ENCODE data around the gene KRTAP1-1.
"Not testable (repeated sequence)": the region's sequence is repeated elsewhere in the genome, so short reads cannot be mapped to it uniquely, and the experiment has no call there.

Gene KRTAP1-1

GRCh38 chr17:41060052-41060604 lies 18.9 kb upstream of the KRTAP1-1 start, which contains the start of gene KRTAP2-3:
Gene KRTAP2-3, minus strand, starts transcription at chr17:41060114. Its CDS starts 64 bp downstream, at chr17:41060050.
- no peaks in the 10 kb centered on the region for H3K79me1 ChIP-seq (ENCODE audit: low read length)
- no peak within 1 kb of the TSS for H2BK120ac ChIP-seq (ENCODE audit: low read depth, low read length)
- H2BK15ac ChIP-seq (replicated peaks; ENCODE audit: low read depth), result no peak within 1 kb of the TSS
- H3K4me2 ChIP-seq (ENCODE audit: low read length), result no peak within 1 kb of the TSS
- no peak within 1 kb of the TSS for H2BK5ac ChIP-seq (ENCODE audit: low read length)
- no peak within 1 kb of the TSS for H3K9ac ChIP-seq (ENCODE audit: low read length)
- WGBS (ENCODE audit: extremely low coverage, insufficient coverage, low lambda C conversion rate), result no CpG with 5 or more reads among the region's 6 CpGs
- H3K4ac ChIP-seq (ENCODE audit: low read depth, low read length), result no peak within 1 kb of the TSS
- no peaks in the 10 kb centered on the region for H3K36me3 ChIP-seq (ENCODE audit: control insufficient read depth, insufficient read depth, low read length)
- no peak within 1 kb of the TSS for H3K18ac ChIP-seq (ENCODE audit: low read length)
- H3K4me1 ChIP-seq (ENCODE audit: control insufficient read depth, low read depth, low read length), result no peaks in the 10 kb centered on the region
- no peak within 1 kb of the TSS for H3K4me3 ChIP-seq (ENCODE audit: low read length)
- no peak within 1 kb of the TSS for H3K23ac ChIP-seq (ENCODE audit: low read length)
- peak; percentile 64 for DNase-seq
- no peak within 1 kb of the TSS for H3K27ac ChIP-seq (ENCODE audit: low read depth, low read length)
- no peak within 1 kb of the TSS for H4K5ac ChIP-seq (ENCODE audit: low read length)
- H3K27me3 ChIP-seq (ENCODE audit: insufficient read depth, low read length, poor library complexity), result no peaks in the 10 kb centered on the region
- no peak within 1 kb of the TSS for H2AK5ac ChIP-seq (ENCODE audit: low read length)
- no peaks in the 10 kb centered on the region for H3K79me2 ChIP-seq (ENCODE audit: control insufficient read depth, insufficient read depth, low read length)
- H3K56ac ChIP-seq (ENCODE audit: low read length), result no peak within 1 kb of the TSS
- H4K8ac ChIP-seq (ENCODE audit: low read depth, low read length), result no peak within 1 kb of the TSS

- not testable (repeated sequence) for H2BK15ac ChIP-seq (replicated peaks; ENCODE audit: low read depth); H3K4me2 ChIP-seq (ENCODE audit: low read length)
- peak; percentile 34 for DNase-seq
These were observed 18.2 kb upstream of the KRTAP1-1 start for GRCh38 chr17:41059276-41060051.

GRCh38 chr17:41058741-41059140 lies 17.5 kb upstream of the KRTAP1-1 start:
- Histone ChIP-seq H3K4me3 (ENCODE audit: low read length) (no peak overlapping the region), H3K18ac (ENCODE audit: low read length) (no peak overlapping the region)
- no CpG with 5 or more reads among the region's 5 CpGs for WGBS (ENCODE audit: extremely low coverage, insufficient coverage, low lambda C conversion rate)

More at GRCh38 chr17:41059276-41060051, 18.2 kb upstream of the KRTAP1-1 start:
- not testable (repeated sequence) for H3K4me3 ChIP-seq (ENCODE audit: low read length); H4K8ac ChIP-seq (ENCODE audit: low read depth, low read length); H3K4ac ChIP-seq (ENCODE audit: low read depth, low read length); H3K27me3 ChIP-seq (ENCODE audit: insufficient read depth, low read length, poor library complexity); H4K5ac ChIP-seq (ENCODE audit: low read length); H3K79me1 ChIP-seq (ENCODE audit: low read length); H2AK5ac ChIP-seq (ENCODE audit: low read length); H3K9ac ChIP-seq (ENCODE audit: low read length); H3K56ac ChIP-seq (ENCODE audit: low read length); H3K27ac ChIP-seq (ENCODE audit: low read depth, low read length); H3K23ac ChIP-seq (ENCODE audit: low read length); H3K36me3 ChIP-seq (ENCODE audit: control insufficient read depth, insufficient read depth, low read length); H3K79me2 ChIP-seq (ENCODE audit: control insufficient read depth, insufficient read depth, low read length); H2BK120ac ChIP-seq (ENCODE audit: low read depth, low read length); H2BK5ac ChIP-seq (ENCODE audit: low read length); H3K4me1 ChIP-seq (ENCODE audit: control insufficient read depth, low read depth, low read length); H3K18ac ChIP-seq (ENCODE audit: low read length)
- WGBS (ENCODE audit: extremely low coverage, insufficient coverage, low lambda C conversion rate), result no CpG with 5 or more reads among the region's 31 CpGs

GRCh38 chr17:41057547-41057946 lies 16.3 kb upstream of the KRTAP1-1 start:
- H3K23ac ChIP-seq (ENCODE audit: low read length), result no peak overlapping the region
- WGBS (ENCODE audit: extremely low coverage, insufficient coverage, low lambda C conversion rate), result no CpG with 5 or more reads among the region's 1 CpG
- H3K27me3 ChIP-seq (ENCODE audit: insufficient read depth, low read length, poor library complexity), result no peaks in the 10 kb centered on the region
- H4K8ac ChIP-seq (ENCODE audit: low read depth, low read length), result no peak overlapping the region
- H3K4ac ChIP-seq (ENCODE audit: low read depth, low read length), result no peak overlapping the region
- no peak overlapping the region for H2BK15ac ChIP-seq (replicated peaks; ENCODE audit: low read depth)
- no peak overlapping the region for H3K18ac ChIP-seq (ENCODE audit: low read length)
- no peak overlapping the region for H2BK5ac ChIP-seq (ENCODE audit: low read length)
- no peak overlapping the region for H3K4me2 ChIP-seq (ENCODE audit: low read length)
- H3K9ac ChIP-seq (ENCODE audit: low read length), result no peak overlapping the region
- H3K36me3 ChIP-seq (ENCODE audit: control insufficient read depth, insufficient read depth, low read length), result no peaks in the 10 kb centered on the region
- no peak overlapping the region for H3K56ac ChIP-seq (ENCODE audit: low read length)
- H3K4me1 ChIP-seq (ENCODE audit: control insufficient read depth, low read depth, low read length), result no peaks in the 10 kb centered on the region
- H3K79me1 ChIP-seq (ENCODE audit: low read length), result no peaks in the 10 kb centered on the region
- H2BK120ac ChIP-seq (ENCODE audit: low read depth, low read length), result no peak overlapping the region
- no peak for DNase-seq
- no peak overlapping the region for H3K27ac ChIP-seq (ENCODE audit: low read depth, low read length)
- H4K5ac ChIP-seq (ENCODE audit: low read length), result no peak overlapping the region
- H2AK5ac ChIP-seq (ENCODE audit: low read length), result no peak overlapping the region
- H3K79me2 ChIP-seq (ENCODE audit: control insufficient read depth, insufficient read depth, low read length), result no peaks in the 10 kb centered on the region
- no peak overlapping the region for H3K4me3 ChIP-seq (ENCODE audit: low read length)

More at GRCh38 chr17:41058741-41059140, 17.5 kb upstream of the KRTAP1-1 start:
- H2BK120ac ChIP-seq (ENCODE audit: low read depth, low read length), result no peak overlapping the region
- no peaks in the 10 kb centered on the region for H3K79me2 ChIP-seq (ENCODE audit: control insufficient read depth, insufficient read depth, low read length)
- no peak overlapping the region for H3K56ac ChIP-seq (ENCODE audit: low read length)
- no peak overlapping the region for H2AK5ac ChIP-seq (ENCODE audit: low read length)
- H3K9ac ChIP-seq (ENCODE audit: low read length), result no peak overlapping the region
- H3K4ac ChIP-seq (ENCODE audit: low read depth, low read length), result no peak overlapping the region
- no peak overlapping the region for H4K8ac ChIP-seq (ENCODE audit: low read depth, low read length)
- no peak overlapping the region for H2BK15ac ChIP-seq (replicated peaks; ENCODE audit: low read depth)
- H3K23ac ChIP-seq (ENCODE audit: low read length), result no peak overlapping the region
- no peaks in the 10 kb centered on the region for H3K36me3 ChIP-seq (ENCODE audit: control insufficient read depth, insufficient read depth, low read length)
- DNase-seq, result no peak
- no peaks in the 10 kb centered on the region for H3K27me3 ChIP-seq (ENCODE audit: insufficient read depth, low read length, poor library complexity)
- H3K27ac ChIP-seq (ENCODE audit: low read depth, low read length), result no peak overlapping the region
- H4K5ac ChIP-seq (ENCODE audit: low read length), result no peak overlapping the region
- H2BK5ac ChIP-seq (ENCODE audit: low read length), result no peak overlapping the region
- H3K4me2 ChIP-seq (ENCODE audit: low read length), result no peak overlapping the region
- H3K4me1 ChIP-seq (ENCODE audit: control insufficient read depth, low read depth, low read length), result no peaks in the 10 kb centered on the region
- no peaks in the 10 kb centered on the region for H3K79me1 ChIP-seq (ENCODE audit: low read length)

- H4K5ac ChIP-seq (ENCODE audit: low read length); H3K79me2 ChIP-seq (ENCODE audit: control insufficient read depth, insufficient read depth, low read length); H3K4me2 ChIP-seq (ENCODE audit: low read length); H2BK5ac ChIP-seq (ENCODE audit: low read length); H3K23ac ChIP-seq (ENCODE audit: low read length); H3K79me1 ChIP-seq (ENCODE audit: low read length); H3K9ac ChIP-seq (ENCODE audit: low read length); DNase-seq; H3K56ac ChIP-seq (ENCODE audit: low read length); H2BK120ac ChIP-seq (ENCODE audit: low read depth, low read length); H3K27ac ChIP-seq (ENCODE audit: low read depth, low read length); H2AK5ac ChIP-seq (ENCODE audit: low read length); H4K8ac ChIP-seq (ENCODE audit: low read depth, low read length); H3K27me3 ChIP-seq (ENCODE audit: insufficient read depth, low read length, poor library complexity); H3K4me1 ChIP-seq (ENCODE audit: control insufficient read depth, low read depth, low read length); H2BK15ac ChIP-seq (replicated peaks; ENCODE audit: low read depth); H3K36me3 ChIP-seq (ENCODE audit: control insufficient read depth, insufficient read depth, low read length); H3K18ac ChIP-seq (ENCODE audit: low read length); H3K4me3 ChIP-seq (ENCODE audit: low read length): not testable (repeated sequence)
- WGBS (ENCODE audit: extremely low coverage, insufficient coverage, low lambda C conversion rate), result no CpG with 5 or more reads among the region's 6 CpGs
- peak within 1 kb of the TSS; percentile 55 for H3K4ac ChIP-seq (ENCODE audit: low read depth, low read length)
These were observed 13.9 kb upstream of the KRTAP1-1 start, which contains the start of gene KRTAP2-2 for GRCh38 chr17:41055130-41055529. Gene KRTAP2-2, minus strand, starts transcription at chr17:41055230. Its CDS starts 19 bp downstream, at chr17:41055211.

Measured in mesendoderm (in vitro differentiated cells).